Activated CD4-positive, alpha-beta T cell treated with anti-CD3 and anti-CD28 coated beads for 36 hours (primary cell): ENCODE data around the gene CEL. TPM values are rescaled to one million over a fixed set of nuclear protein-coding genes. Genes with fewer than 3 reads are reported as not detected.

Experiments used
- ATAC-seq: fragments of 200-7000 bp; cut with Tn5 transposase; one replicate; pipeline ENCODE4 v1.10.0; 2021; ENCODE audit warnings: mild to moderate bottlenecking, moderate library complexity
- CTCF ChIA-PET: fragments of 350-600 bp; sonication (Branson Sonifier 250); formaldehyde crosslinking; loops from one replicate; lab custom pipeline; 2021; ENCODE audit warnings: antibody characterized with exemption; lab: Charles Lee
- POLR2A ChIA-PET: fragments of 350-600 bp; sonication (Branson Sonifier 250); formaldehyde crosslinking; loops from one replicate; lab custom pipeline; 2021; ENCODE audit warnings: antibody characterized with exemption, inconsistent platforms; lab: Charles Lee
- DNase-seq: peaks from one replicate; pipeline ENCODE4 v3.0.0-alpha.2; 2020
- H3K27ac Mint-ChIP-seq: one replicate; pipeline ENCODE4 v1.8.0; 2021; ENCODE audit warnings: mixed read lengths
- H3K27me3 Mint-ChIP-seq: one replicate; pipeline ENCODE4 v1.8.0; 2021; ENCODE audit warnings: mixed read lengths
- H3K36me3 Mint-ChIP-seq: one replicate; pipeline ENCODE4 v1.8.0; 2021; ENCODE audit warnings: low read depth, mixed read lengths
- H3K4me1 Mint-ChIP-seq: one replicate; pipeline ENCODE4 v1.8.0; 2021; ENCODE audit warnings: mixed read lengths
- H3K4me3 Mint-ChIP-seq: one replicate; pipeline ENCODE4 v1.8.0; 2021; ENCODE audit warnings: mild to moderate bottlenecking, moderate library complexity, mixed read lengths
- H3K9me3 Mint-ChIP-seq: one replicate; pipeline ENCODE4 v1.8.0; 2021; ENCODE audit warnings: low read depth, mixed read lengths
- intact Hi-C, 2 experiments: fragments of 100-400 bp; cut with DNase I in 1 of 2; cut with micrococcal nuclease in 1 of 2; formaldehyde crosslinking; loops; one replicate each; pipeline versions ENCODE4 v1.14.2 to v1.15.1; 2022 to 2024; cut with DNase I, micrococcal nuclease
- microRNA-seq: library from miRNA; unstranded; fragments of <30 nt; microRNA quantifications from one replicate; pipeline ENCODE4 v1.2.0, GENCODE V29; 2021; ENCODE audit warnings: borderline replicate concordance
- total RNA-seq, 2 experiments: library from RNA; stranded (reverse); gene quantifications; one replicate each; pipeline ENCODE4 v1.2.3, GENCODE V29; 2021

CEL gene
- total RNA-seq, 2 experiments from 2014 or later: 0.98 to 1.2 TPM

DNA sequence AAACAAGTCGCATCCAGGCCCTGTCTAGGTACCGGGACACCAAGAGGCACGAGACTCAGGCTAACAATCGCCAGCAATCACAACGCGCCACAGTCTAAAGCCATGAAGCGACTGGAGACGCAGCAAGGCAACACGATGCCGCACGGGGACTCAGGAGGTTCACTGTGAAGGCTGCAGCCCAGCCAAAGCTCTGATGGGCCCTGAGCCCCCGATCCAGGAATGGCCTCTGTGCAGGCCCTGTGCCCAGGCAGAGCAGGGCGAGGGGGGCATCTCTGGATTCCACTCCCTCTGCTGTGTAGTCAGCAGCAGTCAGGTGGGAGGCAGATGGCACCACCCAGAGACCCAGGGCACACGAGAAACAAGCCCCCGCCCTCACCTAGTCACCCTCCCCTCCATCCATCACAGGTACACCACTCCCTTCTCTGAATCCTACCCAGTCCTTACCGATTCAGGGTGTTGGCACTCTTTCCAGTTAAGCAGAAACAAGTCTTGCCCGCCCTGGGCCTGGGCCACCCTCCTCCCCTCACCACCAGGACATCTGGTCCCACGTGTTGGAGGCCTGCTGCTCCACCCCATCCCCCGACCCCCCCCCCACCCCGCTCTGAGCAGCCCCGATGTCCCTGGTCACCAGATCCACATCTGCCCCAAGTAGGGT lies 58.2 kb downstream of the CEL start:
- no peak for DNase-seq
- intact Hi-C loops: loop anchor here (2.0 to 5.0 kb wide), 3 partner anchors 25 to 1017 kb away; partner anchors contain the start of genes TSC1 (in 1 of the 2) and WDR5 (in 1 of the 2)
- Mint-ChIP-seq H3K9me3 (no peaks in the 10 kb centered on the region), H3K4me3 (peak overlapping the region; percentile 71), H3K36me3 (peaks cover 7% of the 10 kb centered on the region), H3K27me3 (no peaks in the 10 kb centered on the region), H3K27ac (no peak overlapping the region), H3K4me1 (peaks cover 61% of the 10 kb centered on the region)
- CTCF ChIA-PET: interaction anchor here (1.3 to 11.8 kb wide), 2 partner anchors 27 to 88 kb away, joined by 3 to 139 read pairs; no protein-coding TSS in a partner anchor
- no peak for ATAC-seq
- POLR2A ChIA-PET: no interaction called here

DNA sequence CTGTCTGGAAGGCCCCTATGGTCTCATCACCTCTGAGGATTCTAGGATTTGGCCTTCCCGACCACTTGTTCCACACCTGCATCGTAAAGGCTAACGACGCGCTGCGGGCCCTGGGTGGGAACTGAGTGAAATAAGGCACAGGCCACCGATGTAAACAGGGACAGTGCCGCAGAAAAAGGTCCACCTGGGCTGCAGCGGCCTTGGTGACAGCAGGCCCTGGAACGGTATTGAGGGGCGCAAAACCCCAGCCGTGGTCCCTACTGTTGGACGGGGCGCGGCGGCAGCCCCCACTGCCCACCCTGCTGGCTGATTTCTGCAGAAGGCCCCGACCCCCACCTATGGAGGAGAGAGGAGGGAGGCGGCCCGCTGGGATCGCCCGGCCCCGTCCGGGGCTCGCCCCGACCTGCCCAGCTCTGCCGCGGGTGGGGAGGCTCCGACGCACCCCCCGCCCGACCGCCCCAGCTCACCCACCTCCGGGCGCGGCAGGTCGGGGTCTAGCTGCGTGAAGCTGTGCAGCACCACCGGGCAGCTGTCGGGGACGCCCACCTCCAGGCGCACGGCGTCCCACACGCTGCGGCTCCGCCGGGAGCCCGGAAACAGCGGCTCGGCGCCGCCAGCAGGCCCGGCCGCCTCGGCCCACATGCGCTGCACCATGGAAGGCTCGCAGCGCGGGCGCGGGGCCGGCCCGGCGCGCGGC lies 58.9 kb downstream of the CEL start:
- H3K4me1 Mint-ChIP-seq: peaks cover 59% of the 10 kb centered on the region

More for the DNA sequence above, 58.9 kb downstream of the CEL start:
- intact Hi-C loops: loop anchor here (1.0 to 5.0 kb wide), 9 partner anchors 13 to 1017 kb away; partner anchors contain the start of genes BRD3 (in 1 of the 2), CACFD1 (in 1 of the 2), GTF3C5 (in 1 of the 2) and TSC1 (in 1 of the 2)
- H3K4me3 Mint-ChIP-seq: peak overlapping the region; percentile 71
- CTCF ChIA-PET: interaction anchor here (11.8 kb wide), 1 partner anchor 26 kb away, joined by 139 read pairs; no protein-coding TSS in a partner anchor
- DNase-seq (no peak), ATAC-seq (no peak)
- POLR2A ChIA-PET: interaction anchor here (0.5 to 1.2 kb wide), 2 partner anchors 15 to 229 kb away, joined by 4 read pairs; no protein-coding TSS in a partner anchor
- no peaks in the 10 kb centered on the region for H3K9me3 Mint-ChIP-seq
- H3K27me3 Mint-ChIP-seq: no peaks in the 10 kb centered on the region
- peak overlapping the region; percentile 61 for H3K27ac Mint-ChIP-seq
- H3K36me3 Mint-ChIP-seq: peaks cover 7% of the 10 kb centered on the region

Small RNA genes within 50 kb of the gene (microRNA-seq; reads per million reads assigned to microRNA genes)
- gene MIR6877: 9.2 reads per million, percentile 28 among the genes with 10 or more reads in this experiment

Other genes with a start within 250 kb of the CEL start
- gene AK8, start 183.7 kb upstream of the CEL start, total RNA-seq: under 1 TPM in 1 of 2 experiments, not detected in 1; 0.21 TPM
- 1 to 10 TPM; 2.7 to 4.4 TPM for gene SPACA9, start 183.1 kb upstream of the CEL start, total RNA-seq
- 10 to 100 TPM; 23.9 to 28.6 TPM for gene TSC1, start 117.4 kb upstream of the CEL start, total RNA-seq
- gene GFI1B, start 83.3 kb upstream of the CEL start, total RNA-seq: under 1 TPM in 1 of 2 experiments, not detected in 1; 0.19 TPM
- gene GTF3C5, start 31.0 kb upstream of the CEL start, total RNA-seq: 10 to 100 TPM; 81.3 to 84.5 TPM
- gene RALGDS, start 59.3 kb downstream of the CEL start, total RNA-seq: 10 to 100 TPM; 65.1 to 78.6 TPM
- gene GBGT1, start 101.9 kb downstream of the CEL start, total RNA-seq: 1 to 10 TPM; 3.8 to 4.8 TPM
- not detected for gene OBP2B, start 147.3 kb downstream of the CEL start, total RNA-seq
- gene ABO, start 213.2 kb downstream of the CEL start, total RNA-seq: under 1 TPM in 1 of 2 experiments, not detected in 1; 0.09 TPM